Activated T-helper 2 cell treated with anti-CD3 and anti-CD28 coated beads, Interferon-gamma antibody, Interleukin-2, Interleukin-4, amounts not matched to agents 10 μg/mL and 5 μg/mL and 100 μg/mL, durations not matched to agents 14 hours and 24 hours and 36 hours (primary cell): ENCODE measurements around the gene LMX1B. TPM values are rescaled to one million over a fixed set of nuclear protein-coding genes. Genes with fewer than 3 reads are reported as not detected.

Source experiments
- DNase-seq: peaks from one replicate; pipeline ENCODE4 v3.0.0; 2021; ENCODE audit warnings: low spot score
- H3K27ac Mint-ChIP-seq: one replicate; pipeline ENCODE4 v1.8.0; 2021; ENCODE audit warnings: mixed read lengths
- H3K27me3 Mint-ChIP-seq: one replicate; pipeline ENCODE4 v1.8.0; 2021; ENCODE audit warnings: low read depth, mixed read lengths
- H3K36me3 Mint-ChIP-seq: one replicate; pipeline ENCODE4 v1.8.0; 2021; ENCODE audit warnings: low read depth, mixed read lengths
- H3K4me1 Mint-ChIP-seq: one replicate; pipeline ENCODE4 v1.8.0; 2021; ENCODE audit warnings: low read depth, mixed read lengths
- H3K4me3 Mint-ChIP-seq: one replicate; pipeline ENCODE4 v1.8.0; 2021; ENCODE audit warnings: low read depth, mild to moderate bottlenecking, moderate library complexity, mixed read lengths
- H3K9me3 Mint-ChIP-seq: one replicate; pipeline ENCODE4 v1.8.0; 2021; ENCODE audit warnings: mixed read lengths
- intact Hi-C: fragments of 100-400 bp; cut with micrococcal nuclease; formaldehyde crosslinking; loops from one replicate; pipeline ENCODE4 v1.15.1; 2023
- total RNA-seq: library from RNA; stranded (reverse); gene quantifications from 2 replicates; pipeline ENCODE4 v1.2.3, GENCODE V29; 2022

LMX1B gene
- total RNA-seq, 1 donor from 2014 or later = not detected

DNA sequence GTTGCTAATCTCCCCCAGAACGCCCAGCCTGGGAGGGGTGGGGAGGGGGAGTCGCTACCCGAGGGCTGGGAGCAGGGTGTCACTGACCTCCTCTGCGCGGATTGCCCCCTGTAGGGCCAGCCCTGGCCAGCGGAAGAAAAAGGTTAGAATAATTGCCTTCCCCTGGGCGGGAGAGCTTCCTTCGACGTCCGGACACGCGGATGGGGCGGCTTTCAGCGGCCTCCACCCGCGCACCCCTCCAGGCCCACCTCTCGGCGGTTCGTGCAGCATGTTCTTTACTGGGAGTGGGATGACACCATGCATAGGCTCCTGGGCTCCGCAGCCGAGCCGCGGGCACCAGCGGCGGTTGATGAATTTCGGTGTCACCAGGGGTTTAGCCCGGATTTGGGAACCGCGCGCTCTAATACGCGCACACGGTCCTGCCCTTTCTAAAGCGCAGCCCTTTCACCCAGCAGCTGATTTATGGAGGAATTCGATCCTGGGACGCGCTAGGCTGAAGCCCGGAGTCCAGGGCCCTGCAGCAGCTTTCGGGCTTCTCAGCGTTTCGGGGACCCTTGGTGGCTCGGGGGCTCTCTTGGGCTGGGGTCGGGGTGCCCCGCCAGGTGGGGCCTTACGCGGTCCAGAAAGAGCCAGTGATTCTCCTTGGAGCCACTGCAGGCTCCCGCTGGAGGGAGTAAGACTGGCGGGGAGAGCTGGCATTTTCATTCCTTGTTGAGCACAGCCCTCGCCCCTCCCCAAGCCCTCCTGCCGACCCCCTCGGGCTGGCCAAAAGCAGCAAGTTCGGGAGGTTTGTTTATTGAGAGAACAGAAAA lies 10.1 kb downstream of the LMX1B start:
- intact Hi-C loops = loop anchor here (2.0 kb wide), 1 partner anchor 13 kb away; no protein-coding TSS in a partner anchor
- H3K27ac Mint-ChIP-seq = no peak overlapping the region
- no peak overlapping the region for H3K4me3 Mint-ChIP-seq
- DNase-seq = no peak
- H3K27me3 Mint-ChIP-seq = peaks cover 90% of the 10 kb centered on the region
- no peaks in the 10 kb centered on the region for H3K9me3 Mint-ChIP-seq
- H3K4me1 Mint-ChIP-seq = peaks cover 3% of the 10 kb centered on the region
- no peaks in the 10 kb centered on the region for H3K36me3 Mint-ChIP-seq

DNA sequence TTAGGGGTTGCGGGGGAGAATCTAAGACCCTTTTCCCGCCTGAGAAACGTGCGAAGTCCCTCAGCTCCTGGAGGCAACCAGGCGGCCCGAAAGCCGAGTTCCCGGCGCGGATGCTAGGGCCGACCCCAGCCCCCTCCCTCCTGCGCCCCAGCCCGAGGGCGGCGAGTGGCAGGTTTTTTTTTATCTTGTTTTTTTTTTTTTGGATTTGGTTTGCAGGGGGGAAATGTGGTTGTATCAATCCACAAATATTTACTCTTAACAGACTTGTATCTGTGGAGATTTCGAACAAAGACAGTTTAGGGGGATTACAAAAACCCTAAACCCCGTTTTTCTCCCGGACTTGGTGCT lies 10.7 kb downstream of the LMX1B start:
- no peaks in the 10 kb centered on the region for H3K36me3 Mint-ChIP-seq
- no peak overlapping the region for H3K4me3 Mint-ChIP-seq
- peaks cover 3% of the 10 kb centered on the region for H3K4me1 Mint-ChIP-seq
- intact Hi-C loops = loop anchor here (2.0 kb wide), 1 partner anchor 14 kb away; no protein-coding TSS in a partner anchor
- no peak overlapping the region for H3K27ac Mint-ChIP-seq
- H3K9me3 Mint-ChIP-seq = no peaks in the 10 kb centered on the region
- peaks cover 91% of the 10 kb centered on the region for H3K27me3 Mint-ChIP-seq
- no peak for DNase-seq

DNA sequence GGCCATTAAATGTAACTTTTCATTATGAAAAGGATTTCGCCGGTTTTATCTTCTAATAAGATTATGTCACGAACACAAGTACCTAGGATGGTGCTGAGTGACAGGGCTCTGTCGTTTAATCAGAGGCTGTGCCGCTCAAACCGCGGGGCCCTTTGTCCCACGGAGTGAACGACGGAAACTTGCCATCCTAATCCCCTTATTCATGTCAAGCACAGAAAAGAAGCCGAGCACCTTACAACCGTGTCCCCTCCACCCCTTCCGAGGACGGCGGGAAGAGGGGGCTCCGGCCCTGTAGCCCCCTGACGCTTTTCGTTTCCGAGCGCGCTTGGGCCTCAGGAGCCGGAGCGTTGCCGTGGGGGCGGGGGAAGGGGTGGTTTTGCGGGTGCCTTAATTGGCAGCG lies 11.2 kb downstream of the LMX1B start:
- Mint-ChIP-seq H3K4me1 (peaks cover 3% of the 10 kb centered on the region), H3K27me3 (peaks cover 90% of the 10 kb centered on the region), H3K36me3 (no peaks in the 10 kb centered on the region), H3K27ac (no peak overlapping the region), H3K9me3 (no peaks in the 10 kb centered on the region), H3K4me3 (no peak overlapping the region)
- intact Hi-C loops = loop anchor here (2.0 kb wide), 1 partner anchor 14 kb away; no protein-coding TSS in a partner anchor
- no peak for DNase-seq

DNA sequence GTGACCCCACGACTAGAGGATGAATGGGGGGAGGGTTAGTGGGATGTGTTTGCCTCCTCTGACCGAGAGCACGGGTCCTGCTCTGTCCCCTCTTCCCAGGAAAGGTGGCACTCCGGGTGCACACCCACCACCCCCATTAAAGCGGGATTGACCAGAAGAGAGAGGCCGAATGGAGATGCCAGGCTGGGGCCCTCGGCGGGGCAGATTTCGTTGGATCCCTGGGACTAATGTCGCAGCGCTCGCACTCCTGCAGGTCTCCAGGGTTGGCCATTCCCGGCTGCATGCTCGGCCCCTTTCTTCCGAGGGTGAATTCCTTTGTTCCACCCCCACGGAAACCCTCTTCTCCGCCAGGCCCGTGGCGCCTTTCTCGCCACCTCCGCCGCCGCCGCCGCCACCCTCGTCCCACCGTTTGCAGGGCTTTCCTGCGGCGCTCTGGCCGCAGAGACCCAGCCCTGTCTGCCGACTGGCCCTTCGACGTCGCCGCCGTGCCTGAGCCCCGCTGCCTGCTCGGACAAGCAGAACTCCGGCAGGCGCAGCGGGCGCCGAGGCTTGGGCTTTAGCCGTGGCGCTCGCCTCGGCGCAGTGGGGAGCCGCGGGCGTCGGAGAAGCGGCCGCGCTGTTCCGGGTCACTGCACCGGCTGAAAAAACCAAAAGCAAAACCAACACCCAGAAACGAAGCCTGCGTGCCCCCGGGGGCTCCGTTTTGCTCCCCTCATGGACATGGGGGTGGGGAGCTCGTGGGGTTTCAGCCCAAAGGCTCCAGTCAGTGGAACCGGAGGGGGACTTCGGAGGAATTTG lies 11.8 kb downstream of the LMX1B start:
- intact Hi-C loops = loop anchor here (2.0 kb wide), 1 partner anchor 15 kb away; no protein-coding TSS in a partner anchor
- H3K27me3 Mint-ChIP-seq = peaks cover 89% of the 10 kb centered on the region
- DNase-seq = no peak
- H3K4me3 Mint-ChIP-seq = peak overlapping the region; percentile 40
- no peaks in the 10 kb centered on the region for H3K9me3 Mint-ChIP-seq
- H3K36me3 Mint-ChIP-seq = no peaks in the 10 kb centered on the region
- no peak overlapping the region for H3K27ac Mint-ChIP-seq
- peaks cover 3% of the 10 kb centered on the region for H3K4me1 Mint-ChIP-seq

DNA sequence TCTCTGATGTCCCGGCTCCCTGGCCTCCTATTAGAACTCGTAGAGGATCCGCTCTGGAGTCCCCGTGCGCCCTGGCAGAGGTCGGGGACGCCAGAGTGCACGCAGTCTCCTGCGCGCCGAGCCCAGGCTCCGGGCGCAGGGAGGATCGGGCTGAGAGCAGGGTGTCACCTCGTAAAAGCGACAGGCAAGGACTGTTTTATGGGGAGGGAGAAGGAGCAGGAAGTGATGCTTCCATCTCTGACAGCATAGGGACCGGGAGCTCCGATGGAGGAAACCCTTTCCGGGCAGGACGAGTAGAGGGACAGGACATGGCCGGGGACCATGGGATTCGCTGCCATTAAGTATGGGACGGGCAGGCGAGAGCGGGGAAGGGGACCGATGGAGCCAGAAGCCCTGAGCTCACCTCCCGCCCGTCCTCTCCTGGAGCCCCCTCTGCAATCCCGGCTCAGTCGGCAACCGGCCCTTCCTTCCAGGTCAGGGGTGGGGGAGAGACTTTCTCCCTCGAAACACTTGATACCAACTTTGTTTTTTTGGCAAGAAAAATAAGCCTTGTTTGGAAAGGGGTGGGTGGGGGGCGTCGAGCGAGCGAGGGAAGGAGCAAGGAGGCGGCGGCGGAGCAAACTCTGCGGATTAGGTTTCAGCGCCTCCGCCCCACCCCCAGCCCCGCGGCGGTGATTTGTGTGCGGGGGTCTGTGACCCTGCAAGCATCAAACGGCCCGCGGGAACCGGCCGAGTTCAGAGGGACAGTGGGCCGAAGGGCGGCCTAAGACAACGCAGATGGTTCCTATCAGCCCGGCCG lies 12.6 kb downstream of the LMX1B start:
- Mint-ChIP-seq H3K27ac (no peak overlapping the region), H3K4me1 (peaks cover 3% of the 10 kb centered on the region), H3K9me3 (no peaks in the 10 kb centered on the region), H3K36me3 (no peaks in the 10 kb centered on the region), H3K27me3 (peaks cover 83% of the 10 kb centered on the region), H3K4me3 (peak overlapping the region; percentile 40)
- no peak for DNase-seq
- intact Hi-C loops = no loop called here

DNA sequence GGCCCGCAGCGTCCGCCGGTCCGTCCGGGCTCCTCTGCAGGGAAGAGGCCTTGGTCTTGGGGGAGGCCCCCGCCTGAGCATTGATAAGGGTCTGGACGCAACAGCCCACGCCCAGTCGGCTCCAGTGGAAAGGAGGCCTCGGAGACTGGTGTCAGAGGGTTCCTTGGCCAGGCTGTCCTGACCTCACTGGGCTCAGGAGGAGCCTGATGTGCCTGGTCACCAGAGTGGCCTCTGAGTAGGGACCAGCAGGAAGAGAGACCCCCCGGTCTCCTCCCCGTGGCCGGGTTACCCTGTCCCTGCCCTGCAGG lies 13.2 kb downstream of the LMX1B start:
- intact Hi-C loops = no loop called here
- no peak overlapping the region for H3K4me3 Mint-ChIP-seq
- no peak for DNase-seq
- no peaks in the 10 kb centered on the region for H3K9me3 Mint-ChIP-seq
- H3K36me3 Mint-ChIP-seq = no peaks in the 10 kb centered on the region
- H3K4me1 Mint-ChIP-seq = peaks cover 3% of the 10 kb centered on the region
- peaks cover 79% of the 10 kb centered on the region for H3K27me3 Mint-ChIP-seq
- H3K27ac Mint-ChIP-seq = no peak overlapping the region

DNA sequence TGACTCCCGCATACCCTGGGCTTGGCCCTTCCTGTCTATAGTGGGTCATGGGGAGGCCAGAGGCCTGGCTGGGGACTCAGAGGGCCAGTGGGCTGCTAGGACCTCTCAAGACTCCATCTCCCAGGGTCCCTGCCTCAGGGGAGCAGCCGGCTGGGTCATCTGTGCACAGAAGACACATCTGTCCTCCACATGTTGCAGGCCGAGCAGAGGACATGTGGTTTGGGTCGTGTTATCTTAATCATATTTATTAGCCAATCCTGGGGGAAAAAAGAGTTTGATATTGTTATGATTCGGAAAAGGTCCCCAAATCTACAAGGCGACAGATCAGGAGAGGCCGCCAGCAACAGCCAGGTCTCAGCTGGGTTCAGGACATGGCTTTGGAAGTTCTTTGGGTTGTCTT lies 14.4 kb downstream of the LMX1B start:
- H3K4me1 Mint-ChIP-seq = peaks cover 3% of the 10 kb centered on the region
- intact Hi-C loops = no loop called here
- no peak overlapping the region for H3K4me3 Mint-ChIP-seq
- no peak for DNase-seq
- peaks cover 73% of the 10 kb centered on the region for H3K27me3 Mint-ChIP-seq
- no peaks in the 10 kb centered on the region for H3K36me3 Mint-ChIP-seq
- H3K9me3 Mint-ChIP-seq = no peaks in the 10 kb centered on the region
- no peak overlapping the region for H3K27ac Mint-ChIP-seq

DNA sequence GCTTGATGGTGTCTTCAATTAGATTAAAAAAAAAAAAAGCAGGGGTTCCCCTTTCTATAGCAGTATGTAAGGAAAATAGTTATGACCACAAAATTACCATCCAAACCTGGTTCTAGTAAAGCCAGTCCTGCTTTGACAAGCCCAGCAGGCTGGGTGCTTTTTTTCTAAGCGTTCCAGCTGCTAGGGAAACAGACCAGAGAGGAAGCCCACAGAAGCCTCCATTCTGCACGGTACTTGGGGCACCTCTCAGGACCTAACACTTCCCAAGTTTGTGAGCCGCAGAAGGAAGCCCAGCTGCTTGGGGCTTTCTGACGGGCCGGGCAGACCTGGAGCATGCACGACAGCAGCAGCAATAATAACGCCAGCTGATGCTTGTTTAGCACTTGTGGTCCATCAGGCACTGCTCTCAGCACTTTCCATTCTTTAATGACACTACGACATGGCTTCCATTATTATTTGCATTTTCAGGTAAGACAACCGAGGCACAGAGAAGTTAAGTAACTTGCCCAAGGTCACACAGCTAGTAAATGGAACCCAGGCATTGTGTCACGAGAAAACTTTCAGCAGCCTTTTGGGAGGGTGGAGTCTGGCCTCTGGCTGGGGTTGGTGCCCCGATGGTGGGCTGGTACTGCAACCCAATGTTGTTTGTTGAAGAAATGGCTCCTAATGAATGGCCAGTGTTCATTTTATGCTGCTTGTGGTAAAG lies 15.4 kb downstream of the LMX1B start:
- H3K36me3 Mint-ChIP-seq = no peaks in the 10 kb centered on the region
- H3K27ac Mint-ChIP-seq = no peak overlapping the region
- H3K9me3 Mint-ChIP-seq = no peaks in the 10 kb centered on the region
- intact Hi-C loops = no loop called here
- peaks cover 3% of the 10 kb centered on the region for H3K4me1 Mint-ChIP-seq
- no peak overlapping the region for H3K4me3 Mint-ChIP-seq
- peaks cover 72% of the 10 kb centered on the region for H3K27me3 Mint-ChIP-seq
- no peak for DNase-seq

DNA sequence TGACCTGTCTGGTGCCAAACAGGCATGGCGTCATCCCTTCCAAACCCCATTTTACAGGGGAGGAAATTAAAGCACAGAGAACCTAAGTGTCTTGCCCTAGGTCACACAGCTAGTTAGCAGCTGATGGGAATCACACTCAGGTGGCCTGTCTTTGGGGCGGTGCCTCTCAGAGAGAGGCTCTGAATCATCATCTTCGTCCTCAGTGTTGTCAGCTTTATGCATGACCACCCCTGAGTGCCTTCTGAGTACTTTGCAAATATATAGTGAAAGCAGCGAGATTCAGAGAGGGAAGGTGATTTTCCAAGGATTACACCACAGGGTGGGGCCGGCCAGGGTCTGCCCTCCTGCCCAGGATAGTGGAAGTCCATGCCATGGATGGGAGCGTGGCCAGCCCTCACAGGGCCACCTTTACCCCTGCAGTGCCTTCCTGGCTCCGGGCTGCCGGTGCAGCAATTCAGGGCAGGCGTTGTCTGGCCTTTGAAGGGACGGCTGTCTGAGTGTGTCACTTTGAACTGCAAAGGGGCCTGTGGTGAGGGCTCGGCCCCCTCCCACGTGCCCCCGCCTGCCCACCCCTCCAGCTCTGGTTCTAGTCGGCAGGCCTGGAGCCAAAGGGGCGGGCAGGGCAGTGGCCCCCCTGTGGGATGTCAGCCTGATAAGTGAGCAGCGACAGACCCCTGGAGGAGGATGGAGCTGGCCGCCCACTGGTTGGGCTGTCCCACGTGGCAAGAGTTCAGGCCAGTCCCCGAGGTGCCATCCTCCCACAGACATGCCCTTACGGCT lies 16.9 kb downstream of the LMX1B start:
- DNase-seq = no peak
- Mint-ChIP-seq H3K4me1 (peaks cover 3% of the 10 kb centered on the region), H3K9me3 (no peaks in the 10 kb centered on the region), H3K36me3 (no peaks in the 10 kb centered on the region), H3K4me3 (no peak overlapping the region), H3K27ac (no peak overlapping the region), H3K27me3 (peaks cover 61% of the 10 kb centered on the region)
- intact Hi-C loops = no loop called here

DNA sequence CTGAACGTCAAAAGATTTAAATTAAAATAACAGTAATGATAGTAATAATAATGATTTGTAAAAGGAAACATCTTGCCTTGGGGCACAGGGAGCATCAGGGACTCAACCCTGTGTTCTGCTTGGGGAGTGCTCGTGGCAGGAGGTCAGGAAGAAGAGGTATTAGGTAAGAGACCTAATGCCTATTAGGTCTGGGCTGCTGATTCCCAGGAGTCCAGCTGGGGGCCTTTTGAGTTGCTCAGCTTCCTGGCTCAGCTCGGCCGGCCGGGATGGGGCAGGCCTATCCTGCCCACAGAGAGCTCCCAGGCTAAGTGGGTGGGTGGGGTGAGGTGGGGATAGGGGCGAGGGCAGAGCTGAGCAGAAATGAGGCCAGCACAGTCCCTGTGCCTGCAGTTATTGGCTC lies 17.5 kb downstream of the LMX1B start:
- no peak overlapping the region for H3K4me3 Mint-ChIP-seq

DNA sequence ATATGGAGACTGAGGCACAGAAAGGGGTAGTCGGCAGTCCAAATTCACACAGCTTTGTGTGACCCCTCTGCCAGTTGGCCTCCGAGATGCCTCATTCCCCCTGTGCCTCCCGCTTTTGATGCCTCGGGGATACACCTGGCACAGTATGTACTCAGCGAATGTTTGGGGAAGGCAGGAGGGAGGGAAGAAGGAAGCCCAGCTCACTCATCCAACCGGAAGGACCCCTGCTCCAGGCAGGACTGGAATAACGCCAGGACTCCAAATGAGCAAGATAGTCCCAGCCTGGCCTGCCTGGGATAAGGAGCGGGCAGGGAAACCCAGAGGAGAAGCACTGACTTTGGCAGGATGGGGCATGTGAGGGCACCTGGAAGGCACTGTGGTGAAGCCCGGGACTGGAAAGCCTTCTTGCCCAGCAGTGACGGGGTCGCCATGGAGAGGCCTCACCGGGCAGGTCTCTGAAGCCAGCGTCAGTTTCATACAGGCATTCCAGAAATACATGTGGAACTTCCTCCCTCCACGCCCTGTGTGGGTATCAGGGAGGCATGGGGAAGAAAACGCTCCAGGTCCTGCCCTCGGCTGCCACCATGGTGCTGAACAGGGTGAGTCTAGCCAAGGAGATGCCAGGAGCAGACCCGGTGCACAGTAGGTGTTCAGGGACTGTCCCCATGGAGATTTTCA lies 20.3 kb downstream of the LMX1B start:
- Mint-ChIP-seq H3K36me3 (no peaks in the 10 kb centered on the region), H3K4me1 (no peaks in the 10 kb centered on the region), H3K9me3 (no peaks in the 10 kb centered on the region), H3K27ac (no peak overlapping the region), H3K27me3 (peaks cover 53% of the 10 kb centered on the region), H3K4me3 (no peak overlapping the region)
- intact Hi-C loops = no loop called here
- no peak for DNase-seq

More for the DNA sequence above, 17.5 kb downstream of the LMX1B start:
- DNase-seq = no peak
- H3K27ac Mint-ChIP-seq = no peak overlapping the region
- peaks cover 58% of the 10 kb centered on the region for H3K27me3 Mint-ChIP-seq
- H3K36me3 Mint-ChIP-seq = no peaks in the 10 kb centered on the region
- intact Hi-C loops = no loop called here
- H3K9me3 Mint-ChIP-seq = no peaks in the 10 kb centered on the region
- H3K4me1 Mint-ChIP-seq = no peaks in the 10 kb centered on the region
